Astrocyte (in vitro differentiated cells and primary cell): ENCODE results near the gene CTIF.

Experiments
- CTCF ChIP-seq: IDR thresholded peaks from 2 replicates; pipeline ENCODE4 v1.5.1; 2011; ENCODE audit warnings: low read depth, mild to moderate bottlenecking, inconsistent platforms, low read length, moderate library complexity; ENCODE audit not compliant: insufficient read depth
- EZH2 ChIP-seq: IDR thresholded peaks from 2 replicates; pipeline ENCODE4 v1.6.1; 2012; ENCODE audit warnings: mild to moderate bottlenecking, low read length, inconsistent platforms; ENCODE audit not compliant: insufficient read depth

GRCh38 chr18:48804856-48805610 lies 266.2 kb downstream of the CTIF start:
- no peak for TF ChIP-seq CTCF
- TF ChIP-seq EZH2, result no peak
